ENCODE data around the gene PALM. TPM values are rescaled to one million over a fixed set of nuclear protein-coding genes. Genes with fewer than 3 reads are reported as not detected.

Gene PALM
- total and polyA plus RNA-seq, 5 donors = 30.3 to 84.9 (median 41.5) TPM

DNA sequence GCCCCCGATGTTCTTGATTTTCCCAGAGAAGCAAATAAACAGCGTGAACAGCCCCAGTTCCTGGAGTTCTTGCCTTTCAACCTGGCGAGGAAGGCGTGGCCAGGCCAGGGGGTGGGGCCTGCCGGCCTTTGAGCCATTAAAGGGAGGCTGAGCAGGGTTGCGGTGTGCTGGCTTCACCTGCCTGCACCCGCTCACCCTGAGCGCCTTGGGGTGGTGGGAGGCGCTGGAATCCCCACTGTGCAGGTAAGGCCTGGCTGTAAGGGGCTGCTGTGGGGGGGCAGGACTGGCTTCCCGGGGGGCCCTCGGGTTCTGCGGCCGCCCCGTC is 39.5 kb downstream of the PALM start:
- 84% methylated on average over 14 of the region's 14 CpGs for WGBS
- no peaks in the 10 kb centered on the region for H3K27me3 ChIP-seq (ENCODE audit: control insufficient read depth, insufficient read depth)
- H3K4me1 ChIP-seq (ENCODE audit: control insufficient read depth, insufficient read depth, low read length) = no peaks in the 10 kb centered on the region
- no peak overlapping the region for H3K4me3 ChIP-seq (ENCODE audit: low read length)
- no peak overlapping the region for H3K27ac ChIP-seq (ENCODE audit: low read length)
- intact Hi-C loops (cut with DNase I) = no loop called here
- ATAC-seq (peak in 1 of 2 donors; percentile 2), DNase-seq (no peak)
- H3K9me3 ChIP-seq (ENCODE audit: control insufficient read depth, low read length) = no peaks in the 10 kb centered on the region

DNA sequence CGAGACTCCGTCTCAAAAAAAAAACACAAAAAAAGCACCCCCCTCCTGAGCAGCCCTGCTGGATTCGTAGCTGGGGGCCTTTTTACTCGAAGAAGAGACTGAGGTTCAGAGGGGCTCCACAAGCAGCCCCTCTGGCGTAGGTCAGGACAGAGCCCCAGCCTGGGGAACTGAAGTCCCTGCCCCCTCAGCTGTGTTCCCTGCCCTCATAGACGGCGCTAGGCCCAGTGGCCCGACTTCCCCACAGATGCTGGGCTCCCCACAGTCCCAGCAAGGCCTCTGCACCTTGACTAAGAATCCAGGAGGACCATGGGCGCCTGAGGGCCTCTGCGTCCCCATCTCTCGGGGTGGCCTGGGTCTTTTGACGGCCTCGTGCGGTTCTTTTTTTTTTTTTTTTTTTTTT is 41.1 kb downstream of the PALM start:
- DNase-seq = no peak
- Histone ChIP-seq H3K9me3 (ENCODE audit: control insufficient read depth, low read length) (no peaks in the 10 kb centered on the region), H3K27me3 (ENCODE audit: control insufficient read depth, insufficient read depth) (no peaks in the 10 kb centered on the region), H3K27ac (ENCODE audit: low read length) (no peak overlapping the region), H3K4me3 (ENCODE audit: low read length) (no peak overlapping the region), H3K4me1 (ENCODE audit: control insufficient read depth, insufficient read depth, low read length) (no peaks in the 10 kb centered on the region)
- ATAC-seq = no peak
- intact Hi-C loops (cut with DNase I) = no loop called here
- 68% methylated on average over 14 of the region's 14 CpGs for WGBS

DNA sequence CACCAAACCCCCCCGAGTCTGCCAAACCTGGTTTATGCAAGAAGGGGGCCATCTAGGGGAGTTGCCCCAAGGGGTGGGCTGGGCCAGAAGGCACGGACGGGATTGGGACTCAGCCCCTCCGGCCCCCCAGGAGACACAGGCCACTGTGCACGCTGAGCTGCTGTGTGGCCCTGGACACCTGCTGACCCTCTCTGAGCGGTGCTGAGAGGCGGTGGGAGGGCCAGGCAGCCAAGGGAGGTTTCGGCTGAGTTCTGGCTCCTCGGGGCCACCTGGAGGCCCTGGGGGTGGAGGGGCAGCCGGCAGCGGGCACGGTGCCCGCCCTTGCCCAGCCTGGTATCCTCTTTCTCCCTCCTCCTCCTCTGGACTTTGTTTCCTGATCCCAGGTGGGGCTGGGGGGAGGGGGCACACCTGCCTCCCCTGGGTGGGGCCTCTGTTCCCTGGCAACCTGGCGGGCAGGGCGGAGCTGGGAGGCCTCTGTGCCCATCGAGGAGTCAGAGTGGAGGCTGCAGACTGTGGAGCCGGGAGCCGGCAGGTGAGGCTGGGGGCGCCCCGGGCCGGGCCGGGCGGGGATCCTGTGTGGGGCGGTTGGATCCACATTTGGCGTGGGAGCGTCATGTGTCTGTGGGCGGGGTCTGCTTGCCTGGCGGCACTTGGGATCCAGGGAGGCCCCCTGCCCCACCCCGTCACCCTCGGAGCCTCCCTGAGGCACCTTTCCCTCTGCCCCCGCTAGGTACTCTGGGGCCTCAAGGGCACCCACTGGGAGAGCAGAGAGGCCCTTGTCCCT is 42.1 kb downstream of the PALM start, which contains the start of gene MISP:
Gene MISP (plus strand): TSS at position 473 of the 784 bp plus-strand sequence. CDS start 5,835 bp downstream, outside the sequence.
- Histone ChIP-seq H3K4me3 (ENCODE audit: low read length) (no peak within 1 kb of the TSS), H3K4me1 (ENCODE audit: control insufficient read depth, insufficient read depth, low read length) (no peaks in the 10 kb centered on the region), H3K27ac (ENCODE audit: low read length) (no peak within 1 kb of the TSS), H3K9me3 (ENCODE audit: control insufficient read depth, low read length) (no peaks in the 10 kb centered on the region), H3K27me3 (ENCODE audit: control insufficient read depth, insufficient read depth) (no peaks in the 10 kb centered on the region)
- 64% methylated on average over 31 of the region's 31 CpGs for WGBS
- intact Hi-C loops (cut with DNase I) = no loop called here
- peak; percentile 1 to 25 for ATAC-seq
- peak in 1 of 3 donors; percentile 57 for DNase-seq

DNA sequence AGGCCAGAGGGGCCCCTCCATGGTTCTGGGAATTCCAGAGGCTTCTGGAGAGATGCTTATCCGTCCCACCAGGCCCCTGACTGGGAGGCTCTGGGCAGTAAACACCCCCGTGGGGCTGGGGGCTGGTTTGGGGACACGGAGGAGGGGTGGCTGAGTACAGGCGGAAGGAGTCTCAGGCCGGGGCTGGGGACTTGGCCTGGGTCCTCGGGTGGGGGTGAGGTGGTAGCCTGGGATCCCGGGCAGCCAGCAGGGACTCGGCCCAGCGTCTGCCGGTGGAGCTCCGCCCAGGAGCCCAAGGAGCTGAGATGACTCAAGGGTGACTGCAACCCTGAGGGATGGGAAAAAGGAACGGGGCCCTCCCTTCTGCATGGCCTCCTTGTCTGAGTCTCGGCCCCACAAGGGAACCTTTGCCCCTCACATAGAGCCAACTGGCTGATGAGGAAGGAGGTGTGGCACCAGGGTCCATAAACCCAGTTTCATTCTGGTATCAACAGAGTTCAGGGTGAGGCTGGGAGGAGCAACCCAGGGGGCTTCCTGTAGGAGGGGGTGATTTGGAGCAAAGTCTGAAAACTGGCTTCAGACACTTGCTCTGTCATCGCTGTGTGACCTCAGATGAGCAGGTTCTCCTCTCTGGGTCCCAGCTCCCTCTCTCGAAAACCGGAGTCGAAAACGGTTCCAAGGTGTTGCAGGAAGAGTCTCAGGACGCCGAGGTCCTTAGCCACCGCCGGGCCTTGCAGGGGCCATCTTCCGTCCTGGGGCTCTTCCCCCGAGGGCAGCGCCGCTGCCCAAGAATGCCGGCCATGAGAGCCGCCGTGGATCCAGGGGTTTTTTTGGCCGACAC is 43.0 kb downstream of the PALM start:
- Histone ChIP-seq H3K27me3 (ENCODE audit: control insufficient read depth, insufficient read depth) (no peaks in the 10 kb centered on the region), H3K4me3 (ENCODE audit: low read length) (no peak overlapping the region), H3K9me3 (ENCODE audit: control insufficient read depth, low read length) (no peaks in the 10 kb centered on the region), H3K27ac (ENCODE audit: low read length) (no peak overlapping the region), H3K4me1 (ENCODE audit: control insufficient read depth, insufficient read depth, low read length) (no peaks in the 10 kb centered on the region)
- WGBS = 64% methylated on average over 30 of the region's 30 CpGs
- intact Hi-C loops (cut with DNase I) = no loop called here
- ATAC-seq = peak; percentile 28 to 54
- DNase-seq = peak in 2 of 3 donors; percentile 57 to 73

DNA sequence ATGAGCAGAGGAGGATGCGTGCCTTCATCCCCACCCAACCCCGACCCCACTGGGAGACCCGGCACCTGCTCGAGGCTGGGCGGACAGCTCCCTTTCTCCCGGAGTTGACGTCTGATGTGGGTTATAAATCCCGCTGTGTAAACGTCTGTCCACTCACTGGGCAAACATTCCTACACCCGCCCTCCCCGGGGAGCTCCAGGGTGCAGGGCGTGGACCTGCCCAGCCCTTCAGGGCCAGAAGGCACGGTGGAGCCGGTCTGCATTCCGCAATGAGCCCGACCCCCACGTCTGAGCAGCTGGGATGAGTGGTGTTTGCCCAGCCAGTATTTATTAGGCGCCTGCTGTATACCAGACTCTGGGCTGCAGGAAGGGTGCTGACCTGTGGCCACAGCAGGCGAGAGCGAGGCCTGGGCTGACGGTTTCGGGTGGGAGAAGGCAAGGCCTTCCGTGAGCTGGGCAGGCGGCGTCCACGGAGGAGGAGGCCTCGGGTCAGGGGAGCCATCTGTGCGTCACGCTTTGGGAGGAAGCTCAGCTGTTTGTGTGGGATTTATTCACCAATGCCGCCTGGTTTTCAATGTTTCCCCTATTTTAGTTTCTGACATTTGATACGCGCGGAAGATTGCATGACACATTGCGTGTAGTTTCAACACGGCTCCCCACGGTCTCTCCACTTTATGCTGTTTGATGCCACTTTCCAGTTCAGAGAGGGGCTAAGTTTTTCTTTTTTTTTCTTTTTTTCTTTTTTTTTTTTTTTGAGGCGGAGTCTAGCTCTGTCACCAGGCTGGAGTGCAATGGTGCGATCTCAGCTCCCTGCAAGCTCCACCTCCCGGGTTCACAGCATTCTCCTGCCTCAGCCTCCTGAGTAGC is 44.1 kb downstream of the PALM start:
- Histone ChIP-seq H3K27ac (ENCODE audit: low read length) (no peak overlapping the region), H3K4me1 (ENCODE audit: control insufficient read depth, insufficient read depth, low read length) (no peaks in the 10 kb centered on the region), H3K4me3 (ENCODE audit: low read length) (no peak overlapping the region), H3K9me3 (ENCODE audit: control insufficient read depth, low read length) (no peaks in the 10 kb centered on the region), H3K27me3 (ENCODE audit: control insufficient read depth, insufficient read depth) (no peaks in the 10 kb centered on the region)
- peak; percentile 24 to 27 for ATAC-seq
- DNase-seq = peak; percentile 68 to 83 (median 80)
- 48% methylated on average over 39 of the region's 39 CpGs for WGBS
- intact Hi-C loops (cut with DNase I) = no loop called here

DNA sequence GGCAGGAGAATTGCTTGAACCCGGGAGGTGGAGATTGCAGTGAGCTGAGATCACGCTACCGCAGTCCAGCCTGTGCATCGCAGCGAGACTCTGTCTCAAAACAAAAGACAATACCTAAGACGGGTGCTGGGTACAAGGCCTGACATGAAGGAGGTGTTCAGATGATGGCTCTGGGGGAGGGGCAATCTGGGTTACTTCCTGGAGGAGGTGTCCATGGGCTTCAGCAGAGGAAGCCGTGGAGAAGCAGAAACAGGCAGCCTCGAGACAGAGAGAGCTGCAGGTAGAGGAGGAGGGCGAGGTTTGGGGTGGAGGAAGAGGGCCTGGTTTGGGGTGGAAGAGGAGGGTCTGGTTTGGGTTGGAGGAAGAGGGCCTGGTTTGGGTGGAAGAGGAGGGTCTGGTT is 45.8 kb downstream of the PALM start:
- H3K9me3 ChIP-seq (ENCODE audit: control insufficient read depth, low read length) = no peaks in the 10 kb centered on the region
- H3K27me3 ChIP-seq (ENCODE audit: control insufficient read depth, insufficient read depth) = no peaks in the 10 kb centered on the region
- DNase-seq = no peak
- H3K4me1 ChIP-seq (ENCODE audit: control insufficient read depth, insufficient read depth, low read length) = no peaks in the 10 kb centered on the region
- ATAC-seq = no peak
- intact Hi-C loops (cut with DNase I) = no loop called here
- H3K4me3 ChIP-seq (ENCODE audit: low read length) = no peak overlapping the region
- 88% methylated on average over 9 of the region's 9 CpGs for WGBS
- no peak overlapping the region for H3K27ac ChIP-seq (ENCODE audit: low read length)

DNA sequence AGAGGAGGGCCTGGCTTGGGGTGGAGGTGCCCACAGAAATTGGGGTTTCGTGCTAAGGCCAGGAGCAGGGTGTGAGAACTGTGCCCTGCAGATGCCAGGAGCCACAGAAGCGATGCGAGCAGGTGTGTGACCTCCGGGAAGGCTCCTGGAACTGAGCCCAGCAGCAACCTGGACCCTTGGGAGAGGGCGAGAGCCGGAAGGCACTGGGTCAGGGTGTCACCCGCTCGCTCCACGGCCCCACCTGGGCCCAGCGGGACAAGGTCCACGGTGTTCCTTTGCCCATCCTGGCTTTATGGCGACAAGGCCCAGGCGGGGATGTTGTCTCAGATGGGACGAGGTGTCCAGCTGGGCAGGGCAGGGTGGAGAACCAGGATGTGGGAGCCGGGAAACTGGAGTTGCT is 46.3 kb downstream of the PALM start:
- Histone ChIP-seq H3K27me3 (ENCODE audit: control insufficient read depth, insufficient read depth) (no peaks in the 10 kb centered on the region), H3K4me3 (ENCODE audit: low read length) (no peak overlapping the region), H3K27ac (ENCODE audit: low read length) (no peak overlapping the region), H3K9me3 (ENCODE audit: control insufficient read depth, low read length) (no peaks in the 10 kb centered on the region), H3K4me1 (ENCODE audit: control insufficient read depth, insufficient read depth, low read length) (no peaks in the 10 kb centered on the region)
- DNase-seq (no peak), ATAC-seq (no peak)
- intact Hi-C loops (cut with DNase I) = no loop called here
- 86% methylated on average over 15 of the region's 15 CpGs for WGBS

DNA sequence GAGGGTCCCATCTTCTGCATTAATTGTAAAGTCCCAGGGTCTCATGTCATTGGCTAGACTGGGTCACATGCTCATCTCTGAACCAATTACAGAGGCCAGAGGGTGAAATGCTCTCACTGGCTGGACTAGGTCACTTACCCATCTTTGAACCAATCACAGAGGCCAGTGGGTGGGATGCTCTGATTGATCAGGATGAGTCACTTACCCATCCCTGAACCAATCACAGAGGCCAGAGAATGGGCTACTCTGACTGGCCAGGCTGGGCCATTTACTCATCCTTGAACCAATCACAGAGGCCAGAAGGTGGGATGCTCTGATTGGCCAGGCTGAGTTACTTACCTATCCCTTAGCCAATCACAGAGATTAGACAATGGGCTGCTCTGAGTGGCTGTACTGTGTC is 47.5 kb downstream of the PALM start:
- Histone ChIP-seq H3K4me3 (ENCODE audit: low read length) (no peak overlapping the region), H3K9me3 (ENCODE audit: control insufficient read depth, low read length) (no peaks in the 10 kb centered on the region), H3K27ac (ENCODE audit: low read length) (no peak overlapping the region), H3K27me3 (ENCODE audit: control insufficient read depth, insufficient read depth) (no peaks in the 10 kb centered on the region), H3K4me1 (ENCODE audit: control insufficient read depth, insufficient read depth, low read length) (no peaks in the 10 kb centered on the region)
- intact Hi-C loops (cut with DNase I) = no loop called here
- ATAC-seq = no peak
- no peak for DNase-seq

DNA sequence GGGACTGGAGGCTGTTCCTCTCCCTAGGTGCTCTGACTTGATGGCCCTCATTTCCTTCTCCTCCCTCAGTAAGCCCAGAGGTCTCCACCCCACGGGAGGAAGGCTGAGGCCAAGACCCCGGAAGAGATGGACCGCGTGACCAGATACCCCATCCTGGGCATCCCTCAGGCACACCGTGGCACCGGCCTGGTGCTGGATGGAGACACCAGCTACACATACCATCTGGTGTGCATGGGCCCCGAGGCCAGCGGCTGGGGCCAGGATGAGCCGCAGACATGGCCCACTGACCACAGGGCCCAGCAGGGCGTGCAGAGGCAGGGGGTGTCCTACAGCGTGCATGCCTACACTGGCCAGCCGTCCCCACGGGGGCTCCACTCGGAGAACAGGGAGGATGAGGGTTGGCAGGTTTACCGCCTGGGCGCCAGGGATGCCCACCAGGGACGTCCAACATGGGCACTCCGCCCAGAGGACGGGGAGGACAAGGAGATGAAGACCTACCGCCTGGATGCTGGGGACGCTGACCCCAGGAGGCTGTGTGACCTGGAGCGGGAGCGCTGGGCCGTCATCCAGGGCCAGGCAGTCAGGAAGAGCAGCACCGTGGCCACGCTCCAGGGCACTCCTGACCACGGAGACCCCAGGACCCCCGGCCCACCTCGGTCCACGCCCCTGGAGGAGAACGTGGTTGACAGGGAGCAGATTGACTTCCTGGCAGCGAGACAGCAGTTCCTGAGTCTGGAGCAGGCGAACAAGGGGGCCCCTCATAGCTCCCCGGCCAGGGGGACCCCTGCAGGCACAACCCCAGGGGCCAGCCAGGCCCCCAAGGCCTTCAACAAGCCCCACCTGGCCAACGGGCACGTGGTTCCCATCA is 48.3 kb downstream of the PALM start:
- Histone ChIP-seq H3K9me3 (ENCODE audit: control insufficient read depth, low read length) (no peaks in the 10 kb centered on the region), H3K27ac (ENCODE audit: low read length) (no peak overlapping the region), H3K4me3 (ENCODE audit: low read length) (no peak overlapping the region), H3K4me1 (ENCODE audit: control insufficient read depth, insufficient read depth, low read length) (no peaks in the 10 kb centered on the region), H3K27me3 (ENCODE audit: control insufficient read depth, insufficient read depth) (no peaks in the 10 kb centered on the region)
- intact Hi-C loops (cut with DNase I) = no loop called here
- ATAC-seq = no peak
- DNase-seq = peak in 1 of 3 donors; percentile 42
- WGBS = 88% methylated on average over 36 of the region's 36 CpGs
